Keratinocyte (primary cell): ENCODE measurements around the gene PERP. TPM values are rescaled to one million over a fixed set of nuclear protein-coding genes. Genes with fewer than 3 reads are reported as not detected.

Experiments
- DNase-seq: peaks from one replicate; pipeline ENCODE4 v3.0.0-alpha.2; 2011; ENCODE audit warnings: low read depth, missing footprints, low spot score
- FAIRE-seq: peaks from 2 replicates; lab custom pipeline; 2011; peaks lifted over from hg19 to GRCh38; lab: Jason Lieb, UNC
- H2AFZ ChIP-seq: 2 replicates; pipeline ENCODE4 v1.6.0; 2012; ENCODE audit warnings: low read length, control low read depth, inconsistent platforms; ENCODE audit not compliant: control insufficient read depth
- H3K27ac ChIP-seq: 2 replicates; pipeline ENCODE4 v1.5.1; 2011; ENCODE audit warnings: low read length; ENCODE audit not compliant: control insufficient read depth, insufficient read depth
- H3K27me3 ChIP-seq: 3 replicates; pipeline ENCODE4 v1.6.0; 2011; ENCODE audit warnings: low read length; ENCODE audit not compliant: control insufficient read depth, insufficient read depth; ENCODE audit errors: extremely low read depth
- H3K36me3 ChIP-seq, 2 experiments: 2 replicates in 1 of 2; 3 replicates in 1 of 2; pipeline ENCODE4 v1.5.1; 2011; ENCODE audit warnings: low read length in 2 of 2, mild to moderate bottlenecking in 1 of 2; ENCODE audit not compliant: control insufficient read depth in 2 of 2, insufficient read depth in 2 of 2; ENCODE audit errors: extremely low read depth in 1 of 2
- H3K4me1 ChIP-seq: 3 replicates; pipeline ENCODE4 v1.5.1; 2011; ENCODE audit warnings: low read length; ENCODE audit not compliant: control insufficient read depth, insufficient read depth; ENCODE audit errors: extremely low read depth
- H3K4me2 ChIP-seq: 3 replicates; pipeline ENCODE4 v1.6.0; 2011; ENCODE audit warnings: low read depth, low read length; ENCODE audit not compliant: control insufficient read depth, insufficient read depth; ENCODE audit errors: extremely low read depth
- H3K4me3 ChIP-seq, 3 experiments: fragments of 200-600 bp in 1 of 3; sonication (generic) in 1 of 3; 2 replicates in 2 of 3; 3 replicates in 1 of 3; pipeline ENCODE4 v1.5.1; 2011 to 2016; ENCODE audit warnings: low read length in 3 of 3, mild to moderate bottlenecking in 3 of 3, control low read depth in 2 of 3, inconsistent platforms in 1 of 3, low read depth in 1 of 3, mixed read lengths in 1 of 3, mixed run types in 1 of 3, moderate library complexity in 1 of 3; ENCODE audit not compliant: control insufficient read depth in 2 of 3, insufficient read depth in 2 of 3; ENCODE audit errors: extremely low read depth in 1 of 3
- H3K79me2 ChIP-seq: 2 replicates; pipeline ENCODE4 v1.6.0; 2012; ENCODE audit warnings: low read length; ENCODE audit not compliant: control insufficient read depth, insufficient read depth
- H3K9ac ChIP-seq: 3 replicates; pipeline ENCODE4 v1.6.0; 2011; ENCODE audit warnings: low read length; ENCODE audit not compliant: control insufficient read depth, insufficient read depth; ENCODE audit errors: extremely low read depth
- H3K9me1 ChIP-seq: 3 replicates; pipeline ENCODE4 v1.6.0; 2011; ENCODE audit warnings: low read length; ENCODE audit not compliant: control insufficient read depth, insufficient read depth; ENCODE audit errors: extremely low read depth
- H3K9me3 ChIP-seq: 2 replicates; pipeline ENCODE4 v1.5.1; 2012; ENCODE audit warnings: low read depth, low read length; ENCODE audit not compliant: control insufficient read depth
- H4K20me1 ChIP-seq: 3 replicates; pipeline ENCODE4 v1.6.0; 2011; ENCODE audit warnings: low read length; ENCODE audit not compliant: control insufficient read depth, insufficient read depth; ENCODE audit errors: extremely low read depth
- EZH2 ChIP-seq: IDR thresholded peaks from one replicate; pipeline ENCODE4 v1.6.1; 2012; ENCODE audit warnings: inconsistent platforms, mild to moderate bottlenecking, low read length, moderate library complexity
- dilution Hi-C: fragments of 300-500 bp; cut with MboI; formaldehyde crosslinking; loops from one replicate; pipeline ENCODE4 v1.7.0; 2020; ENCODE audit warnings: low sequenced_read_pairs; ENCODE audit not compliant: extremely low pct_ligation_motif_present
- polyA plus RNA-seq, 5 experiments: library from polyadenylated mRNA; depleted of rRNA in 3 of 5; stranded (reverse) in 3 of 5; stranded (forward) in 1 of 5; unstranded in 1 of 5; fragments of >200 nt; gene quantifications; 1 replicate in 1 of 5; 2 replicates in 3 of 5; 3 replicates in 1 of 5; pipeline versions ENCODE4 v1.2.1 to v1.2.3, GENCODE V29; 2011 to 2012; ENCODE audit warnings: missing spikeins in 2 of 5, low read depth in 1 of 5, low replicate concordance in 1 of 5
- TF ChIP-seq, protein P1 (sequence below), 3 experiments: IDR thresholded peaks in 1 of 3; conservative IDR thresholded peaks in 1 of 3; optimal IDR thresholded peaks in 1 of 3; 2 replicates in 2 of 3; 3 replicates in 1 of 3; pipeline versions ENCODE3 to v1.5.1; 2011; ENCODE audit warnings: low read length in 3 of 3, mild to moderate bottlenecking in 3 of 3, moderate library complexity in 2 of 3, control low read depth in 1 of 3, inconsistent platforms in 1 of 3; ENCODE audit not compliant: insufficient read depth in 2 of 3; ENCODE audit errors: extremely low read depth in 1 of 3

PERP gene
- polyA plus RNA-seq, 1 donor (not counting 4 experiments of a cell fraction or from before 2014, with no cell fraction given): 525 TPM

DNA sequence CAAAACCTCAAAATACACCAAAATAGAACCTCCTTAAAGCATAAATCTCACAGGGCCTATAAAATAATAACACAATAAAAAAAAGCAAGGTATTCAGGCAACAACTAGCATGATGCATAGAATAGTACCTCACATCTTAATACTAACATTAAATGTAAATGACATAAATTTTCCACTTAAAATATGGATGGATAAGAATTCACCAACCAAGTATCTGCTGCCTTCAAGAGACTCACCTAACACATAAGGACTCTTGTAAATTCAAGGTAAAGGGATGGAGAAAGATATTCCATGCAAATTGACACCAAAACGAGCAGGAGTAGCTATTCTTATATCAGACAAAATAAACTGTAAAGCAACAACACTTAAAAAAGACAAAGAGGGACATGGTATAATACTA is 52.2 kb downstream of the PERP start:
- H3K36me3 ChIP-seq: no peaks in the 10 kb centered on the region
- no peak for FAIRE-seq

DNA sequence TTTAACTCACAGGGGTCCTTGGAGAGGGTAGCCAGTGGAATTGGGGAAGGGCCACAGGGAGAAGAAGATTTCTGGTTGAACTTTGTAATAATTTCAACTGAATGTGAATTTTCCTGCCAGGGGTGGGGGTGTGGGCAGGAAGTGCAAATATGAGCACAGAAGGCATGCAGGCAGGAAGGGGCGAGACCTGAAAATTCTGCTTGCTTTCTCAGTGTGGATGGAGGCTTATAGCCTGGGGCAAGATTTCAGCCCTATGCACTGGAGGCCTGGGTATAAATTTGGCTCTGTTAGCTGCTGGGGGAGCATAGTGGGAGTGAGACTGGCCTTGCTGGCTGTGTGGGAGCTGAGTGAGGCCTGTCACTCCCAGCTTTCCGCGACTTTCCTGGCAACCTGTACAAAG is 54.4 kb downstream of the PERP start:
- no peak for DNase-seq
- Histone ChIP-seq H4K20me1 (no peaks in the 10 kb centered on the region), H2AFZ (peak overlapping the region; percentile 4), H3K27ac (no peak overlapping the region), H3K79me2 (no peaks in the 10 kb centered on the region), H3K4me2 (peak overlapping the region; percentile 31), H3K36me3 (no peaks in the 10 kb centered on the region), H3K27me3 (no peaks in the 10 kb centered on the region), H3K9me3 (no peaks in the 10 kb centered on the region), H3K9ac (no peak overlapping the region), H3K4me3 (no peak overlapping the region), H3K9me1 (no peaks in the 10 kb centered on the region), H3K4me1 (peaks cover 10% of the 10 kb centered on the region)
- peak; percentile 39 for FAIRE-seq
- dilution Hi-C loops: no loop called here
- no peak for TF ChIP-seq EZH2
- TF ChIP-seq, protein P1, sequence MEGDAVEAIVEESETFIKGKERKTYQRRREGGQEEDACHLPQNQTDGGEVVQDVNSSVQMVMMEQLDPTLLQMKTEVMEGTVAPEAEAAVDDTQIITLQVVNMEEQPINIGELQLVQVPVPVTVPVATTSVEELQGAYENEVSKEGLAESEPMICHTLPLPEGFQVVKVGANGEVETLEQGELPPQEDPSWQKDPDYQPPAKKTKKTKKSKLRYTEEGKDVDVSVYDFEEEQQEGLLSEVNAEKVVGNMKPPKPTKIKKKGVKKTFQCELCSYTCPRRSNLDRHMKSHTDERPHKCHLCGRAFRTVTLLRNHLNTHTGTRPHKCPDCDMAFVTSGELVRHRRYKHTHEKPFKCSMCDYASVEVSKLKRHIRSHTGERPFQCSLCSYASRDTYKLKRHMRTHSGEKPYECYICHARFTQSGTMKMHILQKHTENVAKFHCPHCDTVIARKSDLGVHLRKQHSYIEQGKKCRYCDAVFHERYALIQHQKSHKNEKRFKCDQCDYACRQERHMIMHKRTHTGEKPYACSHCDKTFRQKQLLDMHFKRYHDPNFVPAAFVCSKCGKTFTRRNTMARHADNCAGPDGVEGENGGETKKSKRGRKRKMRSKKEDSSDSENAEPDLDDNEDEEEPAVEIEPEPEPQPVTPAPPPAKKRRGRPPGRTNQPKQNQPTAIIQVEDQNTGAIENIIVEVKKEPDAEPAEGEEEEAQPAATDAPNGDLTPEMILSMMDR (optimal IDR thresholded peaks at IDR 0.05 in 1 of 3, IDR thresholded peaks at IDR 0.05 in 1 of 3, conservative IDR thresholded peaks at IDR 0.05 in 1 of 3; ENCODE audit: extremely low read depth in 1 of 3, insufficient read depth in 2 of 3, low read length in 3 of 3): no peak

More for the DNA sequence above, 52.2 kb downstream of the PERP start:
- H2AFZ ChIP-seq: no peak overlapping the region
- dilution Hi-C loops: no loop called here
- H3K79me2 ChIP-seq: no peaks in the 10 kb centered on the region
- peaks cover 10% of the 10 kb centered on the region for H3K4me1 ChIP-seq
- no peak for TF ChIP-seq EZH2
- TF ChIP-seq, protein P1 (optimal IDR thresholded peaks at IDR 0.05 in 1 of 3, IDR thresholded peaks at IDR 0.05 in 1 of 3, conservative IDR thresholded peaks at IDR 0.05 in 1 of 3; ENCODE audit: extremely low read depth in 1 of 3, insufficient read depth in 2 of 3, low read length in 3 of 3): no peak
- DNase-seq: no peak
- no peaks in the 10 kb centered on the region for H4K20me1 ChIP-seq
- H3K4me3 ChIP-seq: no peak overlapping the region
- no peaks in the 10 kb centered on the region for H3K27me3 ChIP-seq
- no peak overlapping the region for H3K9ac ChIP-seq
- no peaks in the 10 kb centered on the region for H3K9me1 ChIP-seq
- H3K27ac ChIP-seq: no peak overlapping the region
- H3K4me2 ChIP-seq: no peak overlapping the region
- H3K9me3 ChIP-seq: no peaks in the 10 kb centered on the region
